Endodermal cell (in vitro differentiated cells): ENCODE measurements around the gene GRHL3. TPM values are rescaled to one million over a fixed set of nuclear protein-coding genes. Genes with fewer than 3 reads are reported as not detected.

Experiments used
- DNase-seq: peaks from one replicate; pipeline ENCODE4 v3.0.0-alpha.2; 2017
- H3K27ac ChIP-seq: 2 replicates; pipeline ENCODE4 v1.5.1; 2013; ENCODE audit warnings: mild to moderate bottlenecking, low read depth, low read length, moderate library complexity
- H3K27me3 ChIP-seq: 2 replicates; pipeline ENCODE4 v1.6.1; 2013; ENCODE audit warnings: mild to moderate bottlenecking, low read length, moderate library complexity; ENCODE audit not compliant: insufficient read depth, control insufficient read depth, poor library complexity, severe bottlenecking
- H3K36me3 ChIP-seq: 2 replicates; pipeline ENCODE4 v1.7.0; 2013; ENCODE audit warnings: mild to moderate bottlenecking, low read length, moderate library complexity; ENCODE audit not compliant: control insufficient read depth, insufficient read depth
- H3K4me1 ChIP-seq: one replicate; pipeline ENCODE4 v1.7.0; 2013; ENCODE audit warnings: low read length; ENCODE audit not compliant: control insufficient read depth, insufficient read depth
- H3K4me3 ChIP-seq: 2 replicates; pipeline ENCODE4 v1.5.1; 2013; ENCODE audit warnings: mild to moderate bottlenecking, low read length, moderate library complexity
- H3K9ac ChIP-seq: 2 replicates; pipeline ENCODE4 v1.6.1; 2013; ENCODE audit warnings: mild to moderate bottlenecking, low read length, moderate library complexity; ENCODE audit not compliant: poor library complexity, severe bottlenecking; ENCODE audit errors: extremely low read depth
- H3K9me3 ChIP-seq: 2 replicates; pipeline ENCODE4 v1.6.1; 2013; ENCODE audit warnings: mild to moderate bottlenecking, low read length, moderate library complexity; ENCODE audit not compliant: control insufficient read depth
- H3K27ac Mint-ChIP-seq: 2 replicates; pipeline ENCODE4 v1.8.0; 2020; ENCODE audit warnings: mixed read lengths
- H3K27me3 Mint-ChIP-seq: 2 replicates; pipeline ENCODE4 v1.8.0; 2021; ENCODE audit warnings: mild to moderate bottlenecking, mixed read lengths; ENCODE audit not compliant: insufficient read depth
- H3K36me3 Mint-ChIP-seq: 2 replicates; pipeline ENCODE4 v1.8.0; 2020; ENCODE audit warnings: low read depth, mixed read lengths
- H3K4me1 Mint-ChIP-seq: 2 replicates; pipeline ENCODE4 v1.8.0; 2020; ENCODE audit warnings: mixed read lengths
- H3K4me3 Mint-ChIP-seq: 2 replicates; pipeline ENCODE4 v1.8.0; 2020; ENCODE audit warnings: mild to moderate bottlenecking, moderate library complexity, mixed read lengths
- H3K9me3 Mint-ChIP-seq: 2 replicates; pipeline ENCODE4 v1.8.0; 2020; ENCODE audit warnings: mild to moderate bottlenecking, mixed read lengths
- CTCF ChIP-seq: fragments of 200-600 bp; sonication (generic); conservative IDR thresholded peaks from 2 replicates; pipeline ENCODE4 v1.5.0; 2021; ENCODE audit warnings: antibody characterized with exemption, mild to moderate bottlenecking
- WGBS, 2 experiments: methylation state at CpG; one replicate each; pipeline versions ENCODE4 v1.1.5 to v1.1.7; 2013; ENCODE audit warnings: missing lambda C conversion rate in 2 of 2, mixed read lengths in 1 of 2; ENCODE audit not compliant: insufficient coverage in 1 of 2, insufficient read length in 1 of 2; 5-methylcytosine and 5-hydroxymethylcytosine counted together
- total RNA-seq, 2 donors: library from RNA; stranded (reverse); fragmentation: NEBNext Ultra II Directional in 1 of 2; extraction: Animal tissue kit (Norgen Biotek cat#: 25700) in 1 of 2; gene quantifications; 2 replicates in 1 of 2; 3 replicates in 1 of 2; pipeline ENCODE4 v1.2.1, GENCODE V29; 2021

GRHL3 gene
- total RNA-seq, 2 donors from 2014 or later, result 1.8 to 2.5 TPM

DNA sequence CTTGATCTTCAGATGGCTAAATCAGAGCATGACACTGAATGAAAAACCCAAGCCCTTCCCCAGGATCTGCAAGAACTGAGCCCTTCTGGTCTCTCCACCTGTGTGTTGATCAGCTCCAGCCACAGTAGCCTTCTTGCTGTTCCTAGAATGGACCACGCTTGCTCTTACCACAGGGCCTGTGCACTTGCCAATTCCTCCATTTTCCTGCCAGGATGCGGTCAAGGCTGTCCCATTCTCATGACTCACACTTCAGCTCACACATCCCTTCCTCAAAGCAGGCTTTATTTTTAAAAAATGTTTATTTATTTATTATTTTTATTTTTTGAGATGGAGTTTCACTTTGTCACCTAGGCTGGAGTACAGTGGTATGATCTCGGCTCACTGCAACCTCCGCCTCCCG is 43.6 kb upstream of the GRHL3 start:
- no peak overlapping the region for H3K4me3 Mint-ChIP-seq
- no peaks in the 10 kb centered on the region for H3K36me3 ChIP-seq
- H3K36me3 Mint-ChIP-seq, result no peaks in the 10 kb centered on the region
- H3K4me1 ChIP-seq, result no peaks in the 10 kb centered on the region
- H3K4me3 ChIP-seq, result no peak overlapping the region
- H3K4me1 Mint-ChIP-seq, result no peaks in the 10 kb centered on the region
- no peak for DNase-seq
- H3K27me3 Mint-ChIP-seq, result peaks cover 9% of the 10 kb centered on the region
- TF ChIP-seq CTCF, result no peak
- no peak overlapping the region for H3K27ac ChIP-seq
- no peak overlapping the region for H3K27ac Mint-ChIP-seq
- WGBS, 2 experiments, result 87 to 95% methylated on average over 4 to 5 of the region's 5 CpGs
- H3K9me3 Mint-ChIP-seq, result peaks cover 2% of the 10 kb centered on the region
- no peaks in the 10 kb centered on the region for H3K9me3 ChIP-seq
- H3K9ac ChIP-seq, result no peak overlapping the region
- no peaks in the 10 kb centered on the region for H3K27me3 ChIP-seq

GRCh38 chr1:24276791-24277190 is 42.4 kb upstream of the GRHL3 start:
- H3K36me3 Mint-ChIP-seq, result no peaks in the 10 kb centered on the region
- peaks cover 2% of the 10 kb centered on the region for H3K9me3 Mint-ChIP-seq
- Histone ChIP-seq H3K4me1 (no peaks in the 10 kb centered on the region), H3K9ac (no peak overlapping the region), H3K4me3 (no peak overlapping the region), H3K9me3 (no peaks in the 10 kb centered on the region), H3K36me3 (no peaks in the 10 kb centered on the region), H3K27ac (no peak overlapping the region), H3K27me3 (no peaks in the 10 kb centered on the region)
- H3K4me1 Mint-ChIP-seq, result no peaks in the 10 kb centered on the region
- no peak for TF ChIP-seq CTCF
- peaks cover 5% of the 10 kb centered on the region for H3K27me3 Mint-ChIP-seq
- H3K27ac Mint-ChIP-seq, result no peak overlapping the region
- WGBS, 2 experiments, result 88 to 91% methylated on average over 6 of the region's 6 CpGs
- H3K4me3 Mint-ChIP-seq, result no peak overlapping the region
- DNase-seq, result no peak

- Histone ChIP-seq H3K27ac (no peak overlapping the region), H3K27me3 (no peaks in the 10 kb centered on the region)
Measured at GRCh38 chr1:24277420-24278169, 41.6 kb upstream of the GRHL3 start.

More at GRCh38 chr1:24277420-24278169, 41.6 kb upstream of the GRHL3 start:
- H3K4me3 ChIP-seq, result no peak overlapping the region
- no peaks in the 10 kb centered on the region for H3K9me3 ChIP-seq
- no peak for DNase-seq
- peaks cover 2% of the 10 kb centered on the region for H3K9me3 Mint-ChIP-seq
- peaks cover 4% of the 10 kb centered on the region for H3K27me3 Mint-ChIP-seq
- no peaks in the 10 kb centered on the region for H3K4me1 ChIP-seq
- no peaks in the 10 kb centered on the region for H3K36me3 ChIP-seq
- H3K36me3 Mint-ChIP-seq, result no peaks in the 10 kb centered on the region
- no peak overlapping the region for H3K27ac Mint-ChIP-seq
- TF ChIP-seq CTCF, result no peak
- no peak overlapping the region for H3K9ac ChIP-seq
- no peak overlapping the region for H3K4me3 Mint-ChIP-seq
- no peaks in the 10 kb centered on the region for H3K4me1 Mint-ChIP-seq
- 88 to 98% methylated on average over 7 to 12 of the region's 12 CpGs for WGBS, 2 experiments
